SKM-1 treated with dmso at 0.1 percent for 144 hours (cell line): Measurements from ENCODE around the gene ABTB1.
"Not testable (repeated sequence)": the region's sequence is repeated elsewhere in the genome, so short reads cannot be mapped to it uniquely, and the experiment has no call there.

Experiments used
- DNase-seq: peaks from one replicate; lab custom pipeline; 2025; ENCODE audit not compliant: unreplicated experiment; lab: John Stamatoyannopoulos, UW

Gene ABTB1

DNA sequence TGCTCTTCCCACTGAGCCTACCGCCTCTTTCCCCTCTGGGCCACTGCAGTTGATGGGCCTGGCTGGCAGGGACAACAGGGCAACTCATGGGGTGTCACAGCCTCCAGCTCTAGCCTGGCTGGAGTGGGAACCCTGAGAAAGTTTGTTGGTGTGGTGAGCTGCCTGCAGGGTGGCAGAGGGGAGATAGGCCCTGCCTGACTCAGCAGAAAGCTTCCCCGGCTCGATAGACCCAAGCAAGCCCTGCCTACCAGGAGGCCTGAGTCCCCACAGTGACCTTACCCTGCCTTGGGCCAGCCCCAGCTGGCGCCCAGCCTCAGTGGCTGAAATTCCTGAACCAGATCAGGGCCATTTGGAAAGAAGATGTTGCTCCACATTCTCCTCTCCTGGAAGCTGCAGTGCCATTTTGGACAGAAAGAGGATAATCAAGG, 29.4 kb downstream of the ABTB1 start:
- DNase-seq = no peak

DNA sequence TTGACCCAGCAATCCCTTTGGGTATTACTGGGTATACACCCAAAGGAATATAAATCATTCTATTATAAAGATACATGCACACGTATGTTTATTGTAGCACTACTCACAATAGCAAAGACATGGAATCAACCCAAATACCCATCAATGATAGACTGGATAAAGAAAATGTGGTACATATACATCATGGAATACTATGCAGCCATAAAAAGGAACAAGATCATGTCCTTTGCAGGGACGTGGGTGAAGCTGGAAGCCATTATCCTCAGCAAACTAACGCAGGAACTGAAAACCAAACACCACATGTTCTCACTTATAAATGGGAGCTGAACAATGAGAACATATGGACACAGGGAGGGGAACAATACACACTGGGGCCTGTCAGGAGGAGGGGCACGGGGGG, 32.1 kb downstream of the ABTB1 start:
- DNase-seq = not testable (repeated sequence)

DNA sequence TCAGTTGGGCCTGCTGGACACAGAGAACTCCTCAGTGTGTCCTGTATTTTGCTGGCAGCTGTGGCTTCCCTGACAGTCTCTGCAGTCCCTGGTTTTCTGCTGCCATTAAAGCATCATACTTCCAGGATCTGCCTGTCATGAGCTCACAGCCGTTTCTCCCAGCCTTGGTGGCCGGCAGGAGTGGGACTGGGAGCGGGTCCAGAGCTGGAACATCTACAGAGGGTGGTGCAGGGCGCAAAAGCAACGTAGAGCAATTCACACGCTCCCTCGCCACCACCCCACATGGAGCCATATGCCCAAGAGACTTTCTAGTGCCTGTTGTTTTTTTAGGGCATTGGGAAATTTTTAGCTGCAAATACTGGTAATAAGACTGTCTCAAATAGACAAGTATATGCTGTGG, 33.6 kb downstream of the ABTB1 start:
- DNase-seq = no peak

DNA sequence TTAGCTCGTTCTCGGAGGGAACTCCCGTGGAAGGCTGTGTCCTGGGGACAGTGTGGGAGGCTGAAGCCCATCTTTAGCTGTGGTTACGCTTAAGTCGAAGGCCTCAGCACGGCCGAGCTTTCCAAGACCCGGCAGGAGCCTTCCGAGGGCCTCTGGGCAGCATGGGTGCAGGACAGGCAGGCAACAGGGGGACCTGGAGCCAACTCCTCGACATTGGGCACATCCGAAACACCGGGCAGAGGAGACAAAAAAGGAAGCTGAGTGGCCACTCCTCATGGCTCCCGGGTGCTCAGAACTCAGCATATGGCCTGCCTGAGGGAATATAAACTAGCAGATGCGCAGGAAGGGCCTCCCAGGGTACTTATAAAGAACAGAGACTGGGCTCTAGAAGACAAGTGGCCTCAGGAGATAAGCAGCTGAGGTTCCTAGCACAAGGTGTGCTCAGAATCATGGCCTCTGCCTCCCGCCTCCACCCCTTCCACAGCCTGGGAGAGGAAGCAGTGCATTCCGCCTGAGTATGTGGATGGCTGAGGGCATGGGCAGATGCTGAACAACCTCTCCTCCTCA, 34.1 kb downstream of the ABTB1 start:
- DNase-seq = no peak

DNA sequence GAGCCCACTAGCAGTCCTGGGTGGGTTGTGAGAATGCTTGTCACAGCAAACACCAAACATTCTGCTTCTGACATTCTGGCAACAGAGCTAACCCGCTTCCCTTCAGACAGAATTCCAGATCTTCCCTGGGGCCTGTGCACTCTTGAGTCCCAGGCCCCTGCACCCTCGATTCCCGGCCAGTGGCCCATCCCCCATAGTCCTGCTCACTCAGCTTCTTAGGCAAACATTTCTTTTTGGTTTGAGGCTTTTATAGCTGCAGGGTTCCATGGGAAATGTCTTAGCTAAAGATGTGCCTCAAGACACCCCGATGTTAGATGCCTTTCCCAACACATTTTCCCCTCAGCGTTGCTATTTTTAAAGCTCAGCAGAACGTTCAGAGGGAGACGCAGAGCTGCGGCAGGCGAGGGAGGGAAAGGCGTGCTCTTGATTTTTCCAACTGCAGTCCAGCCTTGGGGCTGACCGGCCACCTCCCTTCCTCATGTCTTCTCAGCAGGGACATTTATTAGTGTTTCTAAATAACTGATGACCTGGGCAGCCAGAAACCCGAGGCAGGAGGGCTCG, 35.2 kb downstream of the ABTB1 start:
- no peak for DNase-seq

DNA sequence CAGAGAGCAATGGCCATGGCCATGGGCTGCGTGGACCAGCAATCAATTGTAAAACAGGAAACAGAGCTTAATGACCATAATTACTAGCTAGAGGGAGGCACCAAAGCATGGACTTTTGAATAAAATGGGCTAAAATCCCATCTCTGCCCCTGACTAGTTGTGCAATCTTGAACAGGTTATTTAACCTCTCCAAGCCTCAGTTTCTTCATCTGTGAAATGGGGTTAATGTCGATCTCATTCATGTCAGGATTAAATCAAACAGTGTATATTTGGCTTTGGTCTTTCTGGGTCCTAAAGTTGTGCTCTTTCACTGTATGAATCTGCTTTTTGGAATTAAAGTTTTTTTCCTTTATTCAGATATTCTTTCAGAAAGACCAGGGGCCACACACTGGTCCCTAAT, 36.1 kb downstream of the ABTB1 start:
- no peak for DNase-seq

DNA sequence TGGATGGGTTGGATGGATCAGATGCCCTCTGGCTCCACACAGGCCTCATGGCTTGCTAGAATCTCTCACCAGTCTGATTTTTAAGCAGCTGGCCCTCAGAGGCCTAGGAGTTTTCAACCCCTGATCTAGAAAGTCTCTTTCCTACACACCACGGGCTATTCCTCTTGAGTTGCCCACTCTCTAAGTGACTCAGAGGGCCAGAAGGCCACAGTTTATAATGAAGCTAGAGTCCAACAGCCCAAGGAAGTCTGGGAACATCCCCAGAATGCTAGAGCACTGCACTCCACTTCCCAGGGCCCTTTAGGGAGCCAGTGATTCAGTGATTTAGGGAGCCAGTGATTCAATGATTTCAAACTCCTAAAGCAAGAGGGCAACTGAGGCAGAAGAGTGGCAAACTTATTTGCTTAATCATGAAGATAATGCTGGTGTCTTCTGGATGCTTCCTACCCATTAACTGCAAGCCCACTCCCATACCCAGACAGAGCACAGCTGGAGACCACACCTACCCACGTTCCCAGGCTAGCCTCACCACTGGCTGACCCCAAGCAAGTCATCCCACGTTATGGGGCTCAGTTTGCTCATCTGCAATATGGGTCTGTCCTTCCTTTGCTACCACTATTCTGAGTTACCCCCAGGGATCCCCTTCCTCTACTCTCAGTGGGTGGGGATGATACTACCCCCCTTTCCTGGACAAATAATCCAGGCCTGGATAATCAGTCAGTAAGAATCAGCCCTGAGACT, 36.7 kb downstream of the ABTB1 start:
- no peak for DNase-seq

DNA sequence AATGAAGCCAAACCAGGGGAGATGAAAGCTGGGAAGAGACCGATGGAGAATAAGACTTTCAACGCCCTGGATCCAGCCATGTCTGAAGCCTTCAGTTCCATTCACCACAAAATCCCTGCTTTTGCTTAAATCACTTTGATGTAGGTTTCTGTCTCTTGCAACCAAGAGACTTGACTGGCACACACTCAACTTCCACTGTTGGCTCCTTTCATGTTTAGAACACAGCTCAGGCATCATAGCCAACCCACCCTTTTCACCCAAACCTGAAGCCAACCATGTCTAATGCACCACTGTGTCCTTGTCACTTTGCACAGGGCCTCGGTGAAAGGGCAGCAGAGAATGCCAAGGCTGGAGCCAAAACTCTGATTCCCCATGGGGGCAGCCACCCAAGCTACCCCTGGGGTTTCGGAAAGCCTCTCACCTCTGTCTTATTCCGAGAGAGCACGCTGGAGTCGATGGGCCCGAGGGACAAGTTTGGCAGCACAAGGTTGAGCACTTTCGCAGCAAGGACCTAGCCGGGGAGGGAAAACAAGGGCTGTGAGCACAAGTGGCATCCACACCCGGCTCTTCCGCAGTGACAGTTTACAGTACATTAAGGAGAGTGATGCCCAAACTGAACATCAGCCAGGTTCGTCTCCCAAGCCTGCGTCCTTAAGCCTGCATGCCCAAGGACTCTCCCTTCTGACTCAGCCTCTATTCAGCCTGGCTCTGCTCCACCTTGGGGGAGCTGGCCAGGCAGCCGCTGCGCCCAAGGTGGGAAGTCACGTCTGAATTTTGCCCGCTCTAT, 37.6 kb downstream of the ABTB1 start:
- DNase-seq = no peak

DNA sequence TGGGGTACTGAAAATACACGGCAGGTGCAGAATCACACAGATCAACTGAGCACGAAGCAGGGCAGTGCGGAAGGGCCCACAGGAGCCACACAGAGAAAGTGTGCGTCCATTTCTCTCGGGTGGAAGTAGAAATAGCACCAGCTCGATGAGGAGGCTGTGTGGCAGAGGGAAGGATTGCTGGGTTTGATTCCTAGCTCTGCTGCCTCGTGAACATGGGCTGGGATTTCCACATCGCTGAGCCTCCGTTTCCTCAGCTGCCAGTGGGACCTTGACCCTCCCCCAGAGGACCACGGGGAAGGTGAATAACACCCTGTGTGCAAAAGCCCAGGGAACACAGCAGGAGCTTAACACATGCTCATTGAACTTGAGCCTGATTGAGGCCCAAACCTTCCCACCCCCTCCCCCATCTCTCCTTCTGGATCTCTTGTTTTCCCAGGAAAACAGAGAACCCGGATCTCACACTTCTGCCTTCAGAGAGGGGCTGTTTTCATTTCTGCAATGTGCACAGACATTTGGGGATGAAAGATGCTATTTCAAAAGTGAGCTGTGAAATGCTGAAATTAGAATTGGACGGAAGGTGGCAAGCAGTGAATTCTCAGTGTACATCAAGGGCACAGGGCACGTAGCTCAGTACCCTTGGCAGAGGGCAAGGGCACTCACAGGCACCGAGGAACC, 38.4 kb downstream of the ABTB1 start:
- DNase-seq = no peak

DNA sequence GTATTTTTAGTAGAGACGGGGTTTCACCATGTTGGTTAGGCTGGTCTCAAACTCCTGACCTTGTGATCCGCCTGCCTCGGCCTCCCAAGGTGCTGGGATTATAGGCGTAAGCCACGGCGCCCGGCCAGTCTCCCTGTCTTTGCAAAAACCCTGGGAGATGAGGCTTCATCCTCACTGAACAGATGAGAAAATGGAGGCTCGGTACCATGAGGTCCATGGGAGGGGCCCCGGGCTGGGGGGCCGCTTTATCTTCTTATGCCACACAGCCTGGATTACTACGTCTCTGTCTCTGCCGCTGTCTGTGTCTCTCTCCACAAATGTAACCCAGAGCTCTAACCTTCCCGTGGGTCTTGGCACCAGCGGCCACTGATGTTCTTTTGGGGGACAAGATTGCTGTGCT, 39.1 kb downstream of the ABTB1 start:
- no peak for DNase-seq

DNA sequence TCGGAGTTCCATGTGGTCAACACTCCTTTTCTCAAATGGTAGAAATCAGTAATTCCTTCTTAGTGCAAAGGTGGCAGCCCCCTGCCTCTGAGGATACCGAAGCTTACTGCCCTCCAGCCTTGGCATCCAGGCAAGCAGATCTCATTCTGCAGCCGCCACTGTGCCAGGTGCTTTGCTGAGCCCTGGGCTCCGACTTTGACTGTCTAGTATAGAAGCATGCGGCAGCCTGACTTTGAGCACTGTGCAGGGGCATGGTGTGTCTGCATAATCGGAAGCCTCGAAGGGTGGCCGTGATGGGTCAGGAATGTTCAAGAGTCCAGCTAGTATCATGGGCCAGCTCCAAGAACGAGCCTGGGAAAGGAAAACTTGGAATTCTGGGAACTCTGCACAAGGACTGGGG, 39.7 kb downstream of the ABTB1 start:
- DNase-seq = no peak

DNA sequence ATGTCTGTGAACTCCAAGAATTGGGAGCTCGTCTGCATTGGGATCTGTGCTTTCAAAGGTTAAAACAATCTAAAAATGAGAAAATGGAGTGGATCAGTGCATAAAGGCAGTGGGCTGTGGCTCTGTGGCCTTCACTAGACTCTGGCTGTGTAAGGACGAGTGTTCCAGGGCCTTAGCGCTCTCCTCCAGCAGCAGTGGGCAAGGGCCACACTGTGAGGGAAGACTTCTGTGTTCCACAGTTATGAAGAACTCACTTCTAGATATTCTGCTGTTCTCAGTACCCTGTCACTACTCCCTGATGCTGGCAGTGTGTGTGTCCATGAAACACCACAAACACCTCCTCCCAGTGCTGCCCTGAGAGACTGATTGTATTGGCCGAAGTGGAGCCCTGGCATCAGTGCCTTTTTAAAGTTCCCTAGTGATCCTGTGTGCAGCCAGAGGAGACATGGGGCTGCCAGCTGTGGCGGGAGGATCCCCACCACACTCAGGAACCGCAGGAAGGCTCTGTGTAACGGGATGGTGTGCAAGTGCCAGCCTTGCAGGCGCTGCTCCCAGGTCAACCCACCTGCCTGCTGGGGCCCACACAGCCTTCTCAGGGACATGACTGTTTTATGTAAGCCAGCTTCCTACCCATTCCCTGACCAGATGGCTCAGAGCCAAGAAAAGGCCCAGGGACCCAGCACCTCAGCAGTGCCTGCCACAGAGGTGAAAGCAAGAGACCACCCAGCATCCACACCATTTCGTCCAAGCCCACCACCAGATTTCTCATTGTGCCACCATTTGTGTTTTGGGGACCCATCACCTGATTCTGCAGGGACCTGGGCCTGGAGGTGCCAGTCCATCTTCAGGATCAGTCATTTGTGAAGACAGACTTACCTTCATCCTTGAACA, 40.4 kb downstream of the ABTB1 start:
- DNase-seq = no peak

DNA sequence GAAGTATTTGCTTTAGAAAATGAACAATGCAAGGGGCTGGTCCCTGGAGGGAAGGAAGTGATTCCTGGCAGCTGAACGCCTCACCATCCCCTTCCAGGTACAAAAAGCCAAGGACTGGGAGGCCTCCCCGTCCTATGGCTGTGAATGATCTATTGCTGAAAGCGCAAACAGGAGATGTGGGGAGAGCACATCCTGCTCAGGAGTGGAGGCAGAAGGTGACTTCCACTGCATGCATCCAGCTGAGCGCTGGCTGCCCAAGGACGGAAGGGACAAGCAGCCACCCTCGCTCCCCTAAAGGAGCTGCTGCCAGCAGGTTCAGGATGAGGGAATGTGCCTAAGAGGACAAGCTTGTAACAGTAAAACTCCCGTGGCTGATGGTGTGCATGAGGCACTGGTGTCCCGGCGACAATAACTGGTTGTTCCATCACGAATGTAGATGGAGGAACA, 41.4 kb downstream of the ABTB1 start:
- no peak for DNase-seq

DNA sequence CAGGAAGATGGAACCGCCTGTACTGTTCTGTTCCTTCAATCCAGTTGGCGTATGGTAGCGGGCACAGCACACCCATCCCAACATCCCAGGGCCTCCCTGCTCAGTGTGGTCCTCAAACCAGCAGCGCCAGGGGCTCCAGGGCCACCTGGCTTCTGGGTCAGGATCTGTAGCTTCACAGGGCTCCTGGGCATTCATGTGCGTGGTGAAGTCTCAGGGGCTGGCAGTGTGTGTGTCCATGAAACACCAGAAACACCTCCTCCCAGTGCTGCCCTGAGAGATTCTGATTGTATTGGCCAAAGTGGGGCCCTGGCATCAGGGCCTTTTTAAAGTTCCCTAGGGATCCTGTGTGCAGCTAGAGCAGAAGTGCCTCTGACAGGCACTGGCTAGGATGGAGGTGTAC, 42.1 kb downstream of the ABTB1 start:
- no peak for DNase-seq

DNA sequence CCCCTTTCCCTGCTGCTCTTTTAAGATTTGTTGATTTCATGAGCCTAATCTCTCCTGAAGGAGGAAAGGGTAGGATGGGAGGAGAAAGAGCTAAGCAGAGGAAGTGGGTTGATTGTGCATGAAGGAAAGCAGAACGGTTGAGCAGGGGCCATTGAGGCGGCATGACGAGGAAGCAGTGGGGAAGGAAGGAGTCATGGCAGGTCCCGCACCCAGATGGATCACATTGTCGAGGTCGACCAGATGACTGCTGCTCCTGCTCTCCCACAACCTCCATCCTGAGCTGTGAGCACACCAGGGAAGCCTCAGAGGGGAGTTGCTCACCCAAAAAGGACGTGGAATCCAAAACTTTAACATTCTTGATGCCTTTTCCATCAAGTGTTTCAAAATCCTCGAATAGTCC, 42.8 kb downstream of the ABTB1 start:
- DNase-seq = no peak

DNA sequence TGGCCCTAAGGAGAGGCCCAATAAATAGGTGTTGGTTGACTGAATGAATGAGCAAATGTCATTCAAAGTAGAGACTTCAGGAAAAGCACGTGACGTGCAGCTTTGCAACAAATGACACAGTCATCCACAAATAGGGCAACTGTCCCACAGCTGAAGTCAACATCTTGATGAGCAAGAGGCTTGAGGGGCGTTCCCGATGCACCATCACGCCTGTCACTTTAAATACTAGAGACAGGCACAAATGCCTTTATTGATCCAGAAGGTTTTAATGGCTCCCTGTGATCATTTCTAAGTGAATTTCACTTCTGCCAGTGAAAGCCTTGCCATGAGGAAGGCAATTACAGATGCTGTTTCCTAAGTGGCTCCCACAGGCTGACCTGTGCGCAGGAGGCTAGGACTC, 43.6 kb downstream of the ABTB1 start:
- no peak for DNase-seq

DNA sequence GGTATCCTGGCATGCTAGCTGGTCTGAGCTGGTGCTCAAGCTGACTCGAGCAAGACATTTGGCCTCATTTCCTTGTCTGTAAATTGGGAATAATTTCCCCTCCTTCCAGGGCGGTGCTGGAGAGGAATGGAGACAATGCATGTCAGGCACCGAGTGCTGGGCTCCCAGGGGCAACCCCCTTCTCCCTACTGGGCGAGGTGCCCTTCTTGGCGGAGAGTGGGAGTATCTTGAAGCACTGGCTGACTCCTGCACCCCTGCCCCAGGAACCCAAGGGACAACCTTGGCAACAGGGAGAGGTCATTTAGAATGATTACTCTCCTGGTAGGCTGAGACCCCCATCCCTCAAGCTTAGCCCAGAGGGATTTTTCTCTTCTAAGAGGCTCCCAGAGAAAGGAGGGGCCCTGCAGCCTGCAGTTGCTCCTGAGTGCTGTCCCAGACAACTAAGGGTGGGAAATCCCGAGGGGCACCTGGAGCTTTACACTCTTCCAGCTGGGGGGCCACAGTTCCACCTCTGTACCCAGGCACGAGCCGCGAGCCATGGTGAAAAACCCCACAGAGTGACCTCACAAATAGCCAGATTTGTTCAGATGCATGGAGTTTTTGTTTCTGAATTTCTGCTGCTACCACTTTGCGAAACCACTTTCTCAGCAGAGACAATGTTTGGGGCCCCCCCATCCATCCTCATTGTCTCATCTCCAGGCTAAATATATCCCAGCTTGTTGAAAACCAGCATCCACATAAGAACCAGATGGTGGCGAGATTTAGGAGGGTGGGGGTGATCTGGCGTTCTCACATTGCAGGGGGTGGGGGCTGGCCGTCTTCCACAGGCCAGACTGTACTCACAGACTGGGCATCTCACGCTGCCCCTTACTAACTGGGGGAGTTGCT, 44.8 kb downstream of the ABTB1 start:
- no peak for DNase-seq

DNA sequence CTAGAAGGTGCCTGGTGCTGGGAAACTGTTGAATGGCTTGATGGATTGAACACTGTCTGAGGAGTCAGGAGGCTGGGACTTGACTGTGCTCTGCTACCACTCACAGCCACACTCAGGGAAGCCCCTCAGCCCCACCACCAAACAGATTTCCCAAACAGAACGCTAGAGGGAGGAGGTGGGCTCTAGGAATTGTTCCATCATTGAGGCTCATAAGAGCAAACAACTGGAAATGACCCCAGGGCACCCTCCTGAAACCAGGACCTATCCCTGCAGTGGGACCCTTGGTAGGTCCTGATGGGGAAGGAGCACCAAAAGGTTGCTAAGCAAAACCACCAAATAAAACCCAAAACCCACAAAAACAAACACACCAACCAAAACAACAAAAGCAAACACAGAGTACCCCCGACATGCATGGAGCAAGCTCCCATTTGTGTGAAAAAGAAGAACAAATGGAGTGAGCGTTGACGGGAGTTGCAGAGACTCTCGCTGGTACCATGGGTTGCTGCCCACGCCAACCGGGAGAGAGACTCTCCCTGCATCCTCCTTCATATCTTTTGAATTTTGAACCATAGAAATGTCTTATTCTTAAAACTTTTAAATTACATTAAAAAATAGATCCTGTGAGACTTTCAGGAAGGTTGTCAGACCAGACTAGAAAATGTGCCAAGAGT, 45.6 kb downstream of the ABTB1 start:
- no peak for DNase-seq

DNA sequence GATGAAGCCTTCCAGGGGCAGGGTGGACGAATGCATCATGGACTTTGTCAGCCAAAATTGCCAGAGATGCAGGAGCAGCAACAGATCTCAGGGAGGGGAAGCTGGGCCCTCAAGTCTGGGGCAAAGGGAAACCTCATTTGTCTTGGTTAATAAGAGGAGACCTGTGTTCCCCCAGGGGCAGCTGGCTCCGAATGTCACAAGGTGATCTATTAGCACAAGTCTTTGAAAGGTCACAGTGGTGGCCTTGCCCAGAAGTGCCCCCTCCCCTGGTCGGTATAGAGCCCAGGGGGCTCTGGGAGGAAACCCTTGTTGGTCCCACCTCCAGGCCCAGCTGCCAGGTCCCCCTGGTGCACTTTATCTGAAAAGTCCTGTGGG, 46.2 kb downstream of the ABTB1 start:
- DNase-seq = no peak
